PFSK-1 (cell line): ENCODE measurements around the gene TXLNG.

Experiments
- POLR2AphosphoS5 ChIP-seq: IDR thresholded peaks from 2 replicates; pipeline ENCODE4 v1.6.1; 2012; ENCODE audit warnings: low read depth, mild to moderate bottlenecking, control low read depth, low read length, moderate library complexity
- TAF1 ChIP-seq: IDR thresholded peaks from 2 replicates; pipeline ENCODE4 v1.6.1; 2012; ENCODE audit warnings: low read length, control low read depth, borderline replicate concordance; ENCODE audit not compliant: insufficient read depth
- TF ChIP-seq, protein P1 (sequence below), 2 experiments: IDR thresholded peaks; 2 replicates each; pipeline versions ENCODE4 v1.6.1 to v1.8.0; 2011 to 2012; ENCODE audit warnings: low read depth in 2 of 2, low read length in 2 of 2, control low read depth in 1 of 2, inconsistent platforms in 1 of 2, mild to moderate bottlenecking in 1 of 2, moderate library complexity in 1 of 2; ENCODE audit not compliant: insufficient read depth in 1 of 2

- TF ChIP-seq POLR2AphosphoS5 (no peak), TAF1 (no peak)
- TF ChIP-seq, protein P1, sequence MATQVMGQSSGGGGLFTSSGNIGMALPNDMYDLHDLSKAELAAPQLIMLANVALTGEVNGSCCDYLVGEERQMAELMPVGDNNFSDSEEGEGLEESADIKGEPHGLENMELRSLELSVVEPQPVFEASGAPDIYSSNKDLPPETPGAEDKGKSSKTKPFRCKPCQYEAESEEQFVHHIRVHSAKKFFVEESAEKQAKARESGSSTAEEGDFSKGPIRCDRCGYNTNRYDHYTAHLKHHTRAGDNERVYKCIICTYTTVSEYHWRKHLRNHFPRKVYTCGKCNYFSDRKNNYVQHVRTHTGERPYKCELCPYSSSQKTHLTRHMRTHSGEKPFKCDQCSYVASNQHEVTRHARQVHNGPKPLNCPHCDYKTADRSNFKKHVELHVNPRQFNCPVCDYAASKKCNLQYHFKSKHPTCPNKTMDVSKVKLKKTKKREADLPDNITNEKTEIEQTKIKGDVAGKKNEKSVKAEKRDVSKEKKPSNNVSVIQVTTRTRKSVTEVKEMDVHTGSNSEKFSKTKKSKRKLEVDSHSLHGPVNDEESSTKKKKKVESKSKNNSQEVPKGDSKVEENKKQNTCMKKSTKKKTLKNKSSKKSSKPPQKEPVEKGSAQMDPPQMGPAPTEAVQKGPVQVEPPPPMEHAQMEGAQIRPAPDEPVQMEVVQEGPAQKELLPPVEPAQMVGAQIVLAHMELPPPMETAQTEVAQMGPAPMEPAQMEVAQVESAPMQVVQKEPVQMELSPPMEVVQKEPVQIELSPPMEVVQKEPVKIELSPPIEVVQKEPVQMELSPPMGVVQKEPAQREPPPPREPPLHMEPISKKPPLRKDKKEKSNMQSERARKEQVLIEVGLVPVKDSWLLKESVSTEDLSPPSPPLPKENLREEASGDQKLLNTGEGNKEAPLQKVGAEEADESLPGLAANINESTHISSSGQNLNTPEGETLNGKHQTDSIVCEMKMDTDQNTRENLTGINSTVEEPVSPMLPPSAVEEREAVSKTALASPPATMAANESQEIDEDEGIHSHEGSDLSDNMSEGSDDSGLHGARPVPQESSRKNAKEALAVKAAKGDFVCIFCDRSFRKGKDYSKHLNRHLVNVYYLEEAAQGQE (IDR thresholded peaks at IDR 0.05; ENCODE audit: insufficient read depth in 1 of 2, low read depth in 2 of 2, low read length in 2 of 2), result no peak
Observed at GRCh38 chrX:16825264-16826035, 39.2 kb downstream of the TXLNG start.
